HepG2 (cell line): ENCODE measurements around the gene JMJD8.

ENCODE experiments used
- EZH2 ChIP-seq: conservative IDR thresholded peaks from 2 replicates; pipeline ENCODE4 v1.6.1; 2012; ENCODE audit warnings: mild to moderate bottlenecking, low read depth, low read length, moderate library complexity
- RAD21 ChIP-seq: fragments of 450-650 bp; formaldehyde crosslinking; IDR thresholded peaks from 2 replicates; pipeline ENCODE4 v1.5.0; 2020; ENCODE audit warnings: mild to moderate bottlenecking
- TBL1XR1 ChIP-seq: fragments of 150-350 bp; IDR thresholded peaks from 2 replicates; pipeline ENCODE4 v1.6.1; 2014; ENCODE audit warnings: borderline replicate concordance, low read length; ENCODE audit not compliant: partially characterized antibody
- TCF7 ChIP-seq: sonication (generic); IDR thresholded peaks from 2 replicates; pipeline ENCODE4 v1.6.1; 2016; ENCODE audit warnings: antibody characterized with exemption, low read depth
- TF ChIP-seq, protein P1 (sequence below): sonication (generic); formaldehyde crosslinking; IDR thresholded peaks from 2 replicates; pipeline ENCODE4 v1.5.0; 2020; ENCODE audit warnings: mild to moderate bottlenecking, missing genetic modification reagents, moderate library complexity

- TF ChIP-seq RAD21, result no peak
- TF ChIP-seq, protein P1, sequence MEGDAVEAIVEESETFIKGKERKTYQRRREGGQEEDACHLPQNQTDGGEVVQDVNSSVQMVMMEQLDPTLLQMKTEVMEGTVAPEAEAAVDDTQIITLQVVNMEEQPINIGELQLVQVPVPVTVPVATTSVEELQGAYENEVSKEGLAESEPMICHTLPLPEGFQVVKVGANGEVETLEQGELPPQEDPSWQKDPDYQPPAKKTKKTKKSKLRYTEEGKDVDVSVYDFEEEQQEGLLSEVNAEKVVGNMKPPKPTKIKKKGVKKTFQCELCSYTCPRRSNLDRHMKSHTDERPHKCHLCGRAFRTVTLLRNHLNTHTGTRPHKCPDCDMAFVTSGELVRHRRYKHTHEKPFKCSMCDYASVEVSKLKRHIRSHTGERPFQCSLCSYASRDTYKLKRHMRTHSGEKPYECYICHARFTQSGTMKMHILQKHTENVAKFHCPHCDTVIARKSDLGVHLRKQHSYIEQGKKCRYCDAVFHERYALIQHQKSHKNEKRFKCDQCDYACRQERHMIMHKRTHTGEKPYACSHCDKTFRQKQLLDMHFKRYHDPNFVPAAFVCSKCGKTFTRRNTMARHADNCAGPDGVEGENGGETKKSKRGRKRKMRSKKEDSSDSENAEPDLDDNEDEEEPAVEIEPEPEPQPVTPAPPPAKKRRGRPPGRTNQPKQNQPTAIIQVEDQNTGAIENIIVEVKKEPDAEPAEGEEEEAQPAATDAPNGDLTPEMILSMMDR, result no peak
- no peak for TF ChIP-seq TBL1XR1
- no peak for TF ChIP-seq TCF7
- TF ChIP-seq EZH2, result no peak
Measured at GRCh38 chr16:652454-653305, 31.5 kb downstream of the JMJD8 start.
